OCI-M2 (cell line): ENCODE measurements around the gene DOCK4.
"Not testable (repeated sequence)": the region's sequence is repeated elsewhere in the genome, so short reads cannot be mapped to it uniquely, and the experiment has no call there.

Experiments used
- DNase-seq: peaks from one replicate; lab custom pipeline; 2025; ENCODE audit not compliant: unreplicated experiment; lab: John Stamatoyannopoulos, UW

Gene DOCK4

GRCh38 chr7:111919164-111919563 lies 287.0 kb downstream of the DOCK4 start:
- no peak for DNase-seq

DNA sequence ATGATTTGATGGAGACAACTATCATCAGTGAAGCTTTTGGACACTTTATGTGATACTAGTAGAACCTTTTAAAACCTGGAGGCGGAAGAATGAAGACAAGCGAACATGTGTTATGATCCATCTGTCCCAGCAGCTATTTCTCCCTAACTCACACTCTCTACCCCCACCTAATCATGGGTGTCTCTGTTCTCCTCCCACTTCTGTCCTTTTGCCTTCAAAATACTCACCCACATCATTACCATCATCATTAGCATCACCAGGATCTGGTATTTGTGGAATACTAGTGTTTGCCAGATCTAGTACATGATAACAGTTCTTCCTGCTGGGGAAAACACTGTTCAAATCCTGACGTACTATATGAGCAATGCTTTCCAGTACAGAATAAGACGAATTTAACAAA lies 287.7 kb downstream of the DOCK4 start:
- DNase-seq, result no peak

DNA sequence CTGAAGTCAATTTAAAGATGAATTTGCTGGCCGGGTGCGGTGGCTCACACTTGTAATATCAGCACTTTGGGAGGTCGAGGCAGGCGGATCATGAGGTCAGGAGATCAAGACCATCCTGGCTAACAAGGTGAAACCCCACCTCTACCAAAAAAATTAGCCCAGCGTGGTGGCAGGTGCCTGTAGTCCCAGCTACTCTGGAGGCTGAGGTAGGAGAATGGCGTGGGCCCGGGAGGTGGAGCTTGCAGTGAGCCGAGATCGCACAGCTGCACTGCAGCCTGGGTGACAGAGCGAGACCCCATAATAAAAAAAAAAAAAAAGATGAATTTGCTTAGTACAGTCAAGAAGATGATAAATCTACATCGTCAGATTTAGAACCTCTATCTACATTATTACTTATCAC lies 288.8 kb downstream of the DOCK4 start:
- DNase-seq, result not testable (repeated sequence)

GRCh38 chr7:111914291-111914690 lies 291.9 kb downstream of the DOCK4 start:
- no peak for DNase-seq

DNA sequence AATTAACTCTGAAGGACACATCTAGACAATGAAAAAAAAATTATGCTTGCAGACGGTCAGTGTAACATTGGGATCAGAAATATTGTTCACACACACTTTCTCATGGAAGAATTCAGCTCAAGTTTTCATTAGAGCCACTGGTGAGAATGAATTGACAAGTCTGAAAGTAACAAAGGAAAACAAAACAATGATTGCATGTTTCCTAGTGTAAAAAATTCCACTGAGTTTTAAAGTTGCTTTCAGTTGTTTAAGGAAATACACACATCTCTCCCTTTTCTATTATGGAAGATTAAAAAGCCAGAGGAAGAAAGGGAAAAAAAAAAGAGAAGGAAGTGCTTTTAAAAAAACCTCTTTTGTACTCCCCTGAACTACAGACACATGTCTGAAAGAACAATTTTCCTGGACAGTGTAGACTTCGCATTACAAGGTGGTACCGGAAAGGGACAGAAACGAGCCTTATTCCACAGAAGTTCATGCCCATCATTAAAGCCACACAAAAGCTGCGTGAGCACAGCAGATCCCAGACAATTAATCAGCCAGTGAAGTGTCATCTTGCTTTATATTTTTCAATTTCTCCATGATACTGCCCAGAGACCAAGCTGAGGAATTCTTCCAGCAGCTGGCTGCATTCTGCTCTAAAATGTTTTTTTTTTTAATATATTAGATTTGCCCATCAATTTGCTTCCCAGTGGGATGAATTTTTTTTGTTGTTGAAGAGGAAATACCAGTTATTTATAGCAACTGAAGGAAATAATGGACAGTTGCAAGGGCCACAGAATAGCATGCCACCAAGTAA lies 294.8 kb downstream of the DOCK4 start:
- no peak for DNase-seq

DNA sequence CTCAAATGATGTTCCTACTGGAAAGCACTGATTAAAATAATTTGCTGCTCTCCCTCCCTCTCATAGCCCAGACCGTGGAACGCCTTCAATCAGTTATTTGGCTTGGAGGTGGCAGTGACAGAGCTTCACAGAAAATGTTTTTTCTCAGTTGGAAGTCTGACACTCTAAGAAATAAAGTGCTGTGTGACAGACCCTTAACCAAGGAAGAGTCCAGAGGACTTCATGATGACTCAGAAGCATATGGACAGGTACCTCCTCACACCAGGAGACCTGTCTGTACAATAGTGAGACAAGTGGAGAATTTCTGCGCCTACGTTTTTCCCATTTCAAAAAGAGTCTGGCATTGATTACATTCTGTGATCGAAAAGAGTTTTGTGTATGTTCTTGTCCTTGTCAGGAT lies 295.5 kb downstream of the DOCK4 start:
- no peak for DNase-seq

DNA sequence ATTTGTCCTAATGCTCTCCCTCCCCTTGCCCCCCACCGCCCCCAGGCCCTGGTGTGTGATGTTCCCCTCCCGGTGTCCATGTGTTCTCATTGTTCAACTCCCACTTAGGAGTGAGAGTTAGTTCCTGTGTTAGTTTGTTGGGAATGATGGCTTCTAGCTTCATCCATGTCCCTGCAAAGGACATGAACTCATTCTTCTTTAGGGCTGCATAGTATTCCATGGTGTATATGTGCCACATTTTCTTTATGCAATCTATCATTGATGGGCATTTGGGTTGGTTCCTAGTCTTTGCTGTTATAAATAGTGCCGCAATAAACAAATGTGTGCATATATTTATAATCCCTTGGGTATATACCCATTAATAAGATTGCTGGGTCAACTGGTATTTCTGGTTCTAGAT lies 297.5 kb downstream of the DOCK4 start:
- DNase-seq, result not testable (repeated sequence)

DNA sequence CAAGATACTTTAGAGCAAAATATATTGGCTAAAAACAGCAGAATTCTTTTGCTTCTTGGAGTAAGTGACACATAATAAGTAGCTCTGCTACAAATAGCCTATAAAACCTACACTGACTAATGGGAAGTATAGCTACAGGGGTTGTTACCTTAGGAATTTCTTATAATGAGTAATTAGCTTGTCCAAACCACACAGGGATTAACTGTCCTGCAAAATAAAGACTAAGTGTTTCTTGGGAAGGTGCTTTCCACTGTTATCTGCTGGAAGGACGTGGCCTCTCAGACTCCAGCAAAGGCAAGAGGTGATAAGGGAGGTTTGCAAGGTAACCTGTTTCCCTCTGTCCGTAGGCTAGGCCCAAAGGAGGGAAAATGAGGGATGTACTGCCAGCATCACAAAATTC lies 302.4 kb downstream of the DOCK4 start:
- DNase-seq, result no peak

DNA sequence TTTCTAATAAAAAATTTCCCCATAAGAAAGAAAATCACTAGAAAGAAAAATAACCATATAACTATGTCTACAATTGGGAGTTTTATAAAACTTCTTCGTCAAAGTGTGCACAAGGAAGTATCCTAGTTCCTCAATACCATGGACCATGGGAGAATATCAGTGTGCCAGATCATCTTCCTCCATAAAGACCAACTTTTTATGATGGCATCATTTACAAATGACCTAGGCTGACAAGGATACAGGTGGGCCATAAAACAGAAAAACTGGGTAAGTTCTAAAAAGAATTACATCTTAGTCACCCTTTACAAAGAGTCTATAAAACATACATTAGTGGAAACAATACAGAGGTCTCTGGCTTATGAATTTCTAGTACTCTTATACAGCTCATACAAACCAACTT lies 303.2 kb downstream of the DOCK4 start:
- no peak for DNase-seq

DNA sequence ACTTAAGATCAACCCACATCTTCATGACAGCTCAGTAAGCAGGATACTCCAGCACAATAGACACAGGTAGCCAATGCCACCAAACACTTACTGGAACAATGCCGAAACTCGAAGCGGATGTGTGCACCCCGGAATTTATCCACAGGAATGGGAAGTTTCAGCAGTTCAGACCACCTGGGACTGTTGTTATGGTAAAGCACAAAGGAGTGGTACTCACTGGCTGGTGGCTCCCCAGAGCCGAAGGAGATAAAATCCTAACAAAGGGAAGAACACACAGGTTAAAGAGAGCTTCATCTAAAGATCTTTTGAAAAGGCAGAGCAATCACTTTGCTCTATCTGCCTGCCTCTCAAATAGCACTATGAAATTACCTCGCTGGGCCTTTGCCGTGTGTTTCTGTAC lies 305.9 kb downstream of the DOCK4 start:
- no peak for DNase-seq

GRCh38 chr7:111895049-111895448 lies 311.1 kb downstream of the DOCK4 start:
- no peak for DNase-seq

- no peak for DNase-seq
Measured at GRCh38 chr7:111894518-111894917, 311.7 kb downstream of the DOCK4 start.

DNA sequence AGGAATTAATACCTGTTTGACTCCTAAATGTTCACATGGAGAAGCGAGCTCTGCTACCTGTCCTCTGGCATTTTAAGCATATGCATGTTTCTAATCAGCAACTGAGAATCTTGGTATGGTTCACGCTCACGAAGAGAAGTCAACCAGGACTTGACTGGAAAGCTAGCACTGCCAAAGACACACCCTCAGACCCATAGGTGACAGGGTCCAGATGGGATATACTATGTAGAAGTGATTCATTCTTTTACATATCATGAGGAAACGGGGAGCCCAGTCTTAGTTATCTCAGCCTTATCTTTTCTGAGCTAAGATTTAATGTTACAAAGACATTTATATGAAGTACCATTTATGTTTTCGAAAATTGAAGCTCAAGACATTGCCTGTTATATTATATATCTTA lies 313.0 kb downstream of the DOCK4 start:
- DNase-seq, result no peak

- DNase-seq, result no peak
Measured at GRCh38 chr7:111892588-111892987, 313.6 kb downstream of the DOCK4 start.

DNA sequence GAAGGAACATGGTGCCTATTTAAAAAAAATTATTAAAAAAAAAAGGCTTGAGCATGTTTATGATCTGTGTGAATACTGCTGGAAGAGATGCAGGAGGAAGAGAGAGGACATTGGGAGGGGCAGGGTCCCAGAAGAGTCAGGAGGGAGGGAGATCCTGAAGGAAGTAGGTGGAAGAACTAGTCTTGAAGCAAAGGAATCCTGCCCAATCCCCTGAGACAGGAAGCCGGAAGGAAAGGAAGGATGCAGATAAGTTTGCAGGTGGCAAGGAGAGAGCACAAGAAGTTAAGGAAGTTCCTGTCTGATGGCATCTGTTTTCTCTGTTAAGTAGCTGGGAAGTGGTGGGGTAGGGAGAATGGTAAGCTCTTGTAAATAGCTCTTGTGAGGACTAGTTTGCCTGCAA lies 318.5 kb downstream of the DOCK4 start:
- DNase-seq, result no peak

DNA sequence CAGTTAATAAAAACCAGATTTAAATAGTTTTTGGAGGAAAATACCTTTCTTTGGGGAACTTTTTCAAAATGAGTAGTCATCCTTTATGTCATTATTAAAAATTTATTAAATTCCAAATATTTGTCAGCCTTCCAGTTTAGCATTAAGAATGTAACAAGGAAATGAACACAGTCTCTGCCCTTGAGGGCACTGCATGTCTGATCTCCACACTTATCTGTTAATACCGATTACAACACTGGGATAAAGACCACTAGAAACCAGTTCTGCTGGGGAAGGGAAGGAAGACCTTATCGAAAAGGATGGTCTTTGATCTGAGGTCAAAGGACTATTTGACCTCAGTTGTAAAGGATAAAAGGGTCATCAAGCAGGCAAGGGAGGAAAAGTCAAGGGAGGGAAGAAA lies 320.0 kb downstream of the DOCK4 start:
- no peak for DNase-seq

GRCh38 chr7:111883241-111883640 lies 323.0 kb downstream of the DOCK4 start:
- no peak for DNase-seq

GRCh38 chr7:111878785-111879184 lies 327.4 kb downstream of the DOCK4 start:
- DNase-seq, result no peak

DNA sequence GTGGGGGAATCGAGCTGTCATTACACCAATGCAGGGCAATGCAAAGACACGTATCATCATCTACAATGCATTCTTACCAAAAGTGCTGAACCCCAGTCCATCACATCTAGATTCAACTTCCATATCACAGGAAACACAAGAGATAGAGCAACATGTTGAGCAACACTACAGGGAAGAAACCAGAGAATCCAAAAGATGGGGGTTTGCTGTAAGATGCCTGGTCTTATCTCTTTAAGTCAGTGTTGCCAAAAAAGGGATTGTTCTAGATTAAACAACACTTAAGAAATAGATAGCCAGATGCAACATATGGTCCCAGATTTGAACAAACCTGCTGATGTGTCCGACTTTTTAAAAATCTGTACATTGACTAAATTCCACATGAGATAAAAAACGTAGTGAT lies 328.3 kb downstream of the DOCK4 start:
- no peak for DNase-seq

DNA sequence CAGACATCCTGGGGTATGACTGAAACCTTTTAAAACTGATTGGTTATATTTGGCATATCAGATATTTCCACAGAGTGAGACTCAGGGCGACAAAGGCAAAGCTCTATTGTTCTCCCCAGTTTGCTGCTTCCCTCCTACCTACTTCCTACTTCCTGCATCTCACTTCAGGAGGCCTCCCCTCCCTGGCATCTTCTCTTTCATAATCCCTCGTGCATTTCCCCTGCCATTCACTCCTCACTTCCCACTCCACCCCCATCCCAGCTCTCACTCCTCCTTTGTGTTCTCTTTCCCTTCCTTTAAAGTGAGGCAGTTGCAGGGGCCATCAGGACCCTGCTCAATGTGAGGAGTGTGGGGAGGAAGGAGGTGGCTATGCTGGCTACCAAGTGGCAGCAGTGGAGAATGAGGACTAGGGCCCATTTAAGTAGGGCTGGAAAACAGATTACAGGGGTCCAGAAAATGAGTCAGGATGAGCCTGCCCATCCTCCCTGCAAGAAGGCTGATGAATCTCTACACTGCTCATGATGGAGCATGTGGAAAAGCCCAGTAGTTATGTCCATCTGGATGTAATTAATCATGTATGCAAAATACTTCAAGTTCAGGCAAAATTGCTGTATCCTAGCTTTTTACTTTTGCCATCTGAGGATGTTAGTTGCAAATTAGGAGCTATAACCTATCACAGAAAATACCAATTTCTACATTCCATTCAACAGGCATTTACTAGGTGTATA lies 332.1 kb downstream of the DOCK4 start:
- DNase-seq, result no peak

- DNase-seq, result no peak
Measured at GRCh38 chr7:111873326-111873646, 332.9 kb downstream of the DOCK4 start.

DNA sequence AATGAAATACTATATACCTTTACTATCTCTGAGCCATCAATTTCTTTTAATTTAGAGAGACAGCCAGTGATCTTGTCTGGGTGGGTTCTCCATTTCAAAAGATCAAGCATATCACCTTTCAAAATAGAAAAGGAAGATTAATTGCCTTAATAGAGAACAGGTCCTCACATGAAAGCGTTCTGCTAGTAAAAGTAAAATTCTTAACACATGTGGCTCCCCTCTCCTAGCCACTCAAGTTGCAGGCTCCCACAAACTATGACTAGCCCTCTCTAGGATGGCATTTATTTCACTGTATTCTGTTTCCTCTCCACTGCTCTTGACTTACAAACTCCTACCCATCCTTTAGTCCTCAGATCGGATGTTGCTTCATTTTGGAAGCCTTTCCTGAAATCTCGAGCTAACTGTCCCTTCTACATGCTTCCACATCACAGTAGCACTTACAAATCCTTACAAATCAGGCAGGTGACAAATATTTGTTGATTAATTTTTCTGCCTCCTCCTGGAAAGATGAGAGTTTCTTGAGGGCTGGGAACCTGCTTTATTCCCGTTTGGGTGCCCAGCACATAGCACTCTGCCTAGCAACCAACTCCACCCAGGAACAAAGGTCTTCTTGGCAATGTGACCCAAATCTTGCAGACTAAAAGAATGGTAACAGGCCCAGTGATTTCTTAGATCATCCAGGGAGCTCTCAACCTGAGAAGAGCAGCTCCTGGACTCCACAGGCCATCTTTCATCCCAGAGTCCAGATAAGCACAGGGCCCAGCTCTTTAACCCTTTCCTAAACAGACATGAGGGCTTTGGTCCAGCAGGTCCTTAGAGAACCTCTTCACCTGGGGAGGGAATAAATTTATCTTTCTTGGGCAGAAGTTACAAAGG lies 333.5 kb downstream of the DOCK4 start:
- no peak for DNase-seq
